ENCODE results near the gene SHISA9. TPM values are rescaled to one million over a fixed set of nuclear protein-coding genes. Genes with fewer than 3 reads are reported as not detected.

The SHISA9 gene
- total and polyA plus RNA-seq, 2 experiments from 2014 or later = 0.83 to 1.3 TPM

DNA sequence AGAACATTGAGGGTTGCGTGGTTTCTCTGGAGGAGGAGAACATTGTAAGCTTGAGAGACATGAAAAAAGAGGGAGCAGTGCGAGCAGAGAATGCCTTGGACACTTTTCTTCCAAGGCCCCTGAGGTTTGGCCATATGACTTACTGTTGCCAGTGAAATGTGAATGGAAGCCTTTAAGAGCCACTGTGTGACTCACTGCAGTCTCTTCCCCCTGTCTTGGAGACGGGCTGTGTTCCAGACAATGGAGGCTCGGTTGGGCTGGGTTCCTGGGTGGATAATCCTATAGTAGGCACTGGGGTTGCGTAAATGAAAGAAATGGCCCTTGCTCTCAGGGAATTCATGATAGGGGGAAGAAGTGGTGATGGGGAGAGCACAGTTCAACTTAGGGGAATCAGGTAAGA lies 75.5 kb downstream of the SHISA9 start:
- H3K9me3 ChIP-seq (ENCODE audit: low read depth) = no peaks in the 10 kb centered on the region
- no peak for DNase-seq (ENCODE audit: low spot score)
- H2AFZ ChIP-seq = no peak overlapping the region
- H3K4me2 ChIP-seq = no peak overlapping the region
- no peaks in the 10 kb centered on the region for H3K27me3 ChIP-seq
- no peaks in the 10 kb centered on the region for H3K79me2 ChIP-seq
- no peak for TF ChIP-seq EZH2 (IDR thresholded peaks at IDR 0.05; ENCODE audit: borderline replicate concordance)
- TF ChIP-seq CTCF (IDR thresholded peaks at IDR 0.05; ENCODE audit: poor library complexity) = no peak
- no peak for TF ChIP-seq EZH2phosphoT487 (IDR thresholded peaks at IDR 0.05; ENCODE audit: low read depth, severe bottlenecking, unreplicated experiment)
- whole genome bisulfite sequencing (ENCODE audit: low lambda C conversion rate, missing lambda C conversion rate) = 81% methylated on average over 5 of the region's 5 CpGs
- no peaks in the 10 kb centered on the region for H4K20me1 ChIP-seq (ENCODE audit: insufficient read depth, poor library complexity, severe bottlenecking)
- H3K27ac ChIP-seq = no peak overlapping the region
- no peak overlapping the region for H3K4me3 ChIP-seq
- no peaks in the 10 kb centered on the region for H3K9me2 ChIP-seq (replicated peaks; ENCODE audit: insufficient read depth)
- H3K36me3 ChIP-seq (replicated peaks; ENCODE audit: insufficient read depth, low read depth) = no peaks in the 10 kb centered on the region
- H3K4me1 ChIP-seq (ENCODE audit: insufficient read depth) = no peaks in the 10 kb centered on the region

- DNase-seq (ENCODE audit: low spot score) = no peak
- TF ChIP-seq EZH2phosphoT487 (IDR thresholded peaks at IDR 0.05; ENCODE audit: low read depth, severe bottlenecking, unreplicated experiment) (no peak), EZH2 (IDR thresholded peaks at IDR 0.05; ENCODE audit: borderline replicate concordance) (no peak), CTCF (IDR thresholded peaks at IDR 0.05; ENCODE audit: poor library complexity) (no peak)
- H3K79me2 ChIP-seq = no peaks in the 10 kb centered on the region
These were observed 84.1 kb downstream of the SHISA9 start for GRCh38 chr16:12985516-12985915.

DNA sequence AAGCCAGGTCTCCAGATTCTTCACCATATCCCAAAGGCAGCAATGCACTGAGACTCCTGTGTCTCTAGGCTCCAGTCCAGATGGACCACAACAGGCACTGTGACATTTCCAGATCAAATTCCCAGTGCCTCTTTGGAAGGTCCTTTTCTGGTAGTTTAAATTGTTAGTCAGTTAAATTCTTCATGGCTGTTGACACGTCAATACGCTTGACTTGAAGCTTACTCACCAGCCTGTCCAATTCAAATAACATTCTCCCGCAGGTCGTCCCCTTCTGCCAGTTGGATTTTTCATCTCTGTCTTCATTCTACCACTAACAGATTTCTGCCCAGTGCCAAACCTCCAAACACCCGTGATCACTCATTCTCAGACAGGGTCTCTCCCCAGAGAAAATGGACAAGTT lies 86.7 kb downstream of the SHISA9 start:
- Histone ChIP-seq H3K4me3 (no peak overlapping the region), H3K36me3 (replicated peaks; ENCODE audit: insufficient read depth, low read depth) (no peaks in the 10 kb centered on the region), H2AFZ (no peak overlapping the region), H3K9me2 (replicated peaks; ENCODE audit: insufficient read depth) (no peaks in the 10 kb centered on the region), H3K4me2 (no peak overlapping the region), H3K79me2 (no peaks in the 10 kb centered on the region), H3K27me3 (no peaks in the 10 kb centered on the region), H3K4me1 (ENCODE audit: insufficient read depth) (no peaks in the 10 kb centered on the region), H4K20me1 (ENCODE audit: insufficient read depth, poor library complexity, severe bottlenecking) (no peaks in the 10 kb centered on the region), H3K9me3 (ENCODE audit: low read depth) (no peaks in the 10 kb centered on the region), H3K27ac (no peak overlapping the region)
- DNase-seq (ENCODE audit: low spot score) = no peak
- WGBS (ENCODE audit: low lambda C conversion rate, missing lambda C conversion rate) = 93% methylated on average over 5 of the region's 5 CpGs
- no peak for TF ChIP-seq EZH2 (IDR thresholded peaks at IDR 0.05; ENCODE audit: borderline replicate concordance)
- TF ChIP-seq CTCF (IDR thresholded peaks at IDR 0.05; ENCODE audit: poor library complexity) = no peak
- TF ChIP-seq EZH2phosphoT487 (IDR thresholded peaks at IDR 0.05; ENCODE audit: low read depth, severe bottlenecking, unreplicated experiment) = no peak

More at GRCh38 chr16:12985516-12985915, 84.1 kb downstream of the SHISA9 start:
- H3K4me1 ChIP-seq (ENCODE audit: insufficient read depth) = no peaks in the 10 kb centered on the region
- H2AFZ ChIP-seq = no peak overlapping the region
- no peaks in the 10 kb centered on the region for H3K27me3 ChIP-seq
- H4K20me1 ChIP-seq (ENCODE audit: insufficient read depth, poor library complexity, severe bottlenecking) = no peaks in the 10 kb centered on the region
- no peak overlapping the region for H3K4me2 ChIP-seq
- no peak overlapping the region for H3K27ac ChIP-seq
- no peaks in the 10 kb centered on the region for H3K9me2 ChIP-seq (replicated peaks; ENCODE audit: insufficient read depth)
- no peaks in the 10 kb centered on the region for H3K36me3 ChIP-seq (replicated peaks; ENCODE audit: insufficient read depth, low read depth)
- no peak overlapping the region for H3K4me3 ChIP-seq
- H3K9me3 ChIP-seq (ENCODE audit: low read depth) = no peaks in the 10 kb centered on the region

DNA sequence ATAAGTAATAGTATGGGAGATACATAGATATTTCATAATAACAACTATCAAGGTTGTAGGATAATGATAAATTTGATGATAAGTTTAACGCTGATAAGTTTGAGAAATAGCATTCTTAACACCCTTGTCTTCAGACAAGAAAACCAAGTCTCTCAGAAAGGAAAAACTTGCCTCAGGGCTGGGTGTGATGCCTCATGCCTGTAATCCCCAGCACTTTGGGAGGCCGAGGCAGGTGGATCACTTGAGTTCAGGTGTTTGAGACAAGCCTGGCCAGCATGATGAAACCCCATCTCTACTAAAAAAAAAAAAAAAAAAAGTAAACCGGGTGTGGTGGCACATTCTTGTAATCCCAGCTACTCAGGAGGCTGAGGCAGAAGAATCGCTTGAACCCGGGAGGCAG lies 90.7 kb downstream of the SHISA9 start:
- H3K9me2 ChIP-seq (replicated peaks; ENCODE audit: insufficient read depth) = no peaks in the 10 kb centered on the region
- no peaks in the 10 kb centered on the region for H3K36me3 ChIP-seq (replicated peaks; ENCODE audit: insufficient read depth, low read depth)
- no peaks in the 10 kb centered on the region for H3K9me3 ChIP-seq (ENCODE audit: low read depth)
- no peak overlapping the region for H3K4me2 ChIP-seq
- H3K4me3 ChIP-seq = no peak overlapping the region
- H3K4me1 ChIP-seq (ENCODE audit: insufficient read depth) = no peaks in the 10 kb centered on the region
- no peak for DNase-seq (ENCODE audit: low spot score)
- no peak overlapping the region for H3K27ac ChIP-seq
- TF ChIP-seq EZH2 (IDR thresholded peaks at IDR 0.05; ENCODE audit: borderline replicate concordance) = no peak
- TF ChIP-seq CTCF (IDR thresholded peaks at IDR 0.05; ENCODE audit: poor library complexity) = no peak
- no peaks in the 10 kb centered on the region for H3K27me3 ChIP-seq
- no peaks in the 10 kb centered on the region for H4K20me1 ChIP-seq (ENCODE audit: insufficient read depth, poor library complexity, severe bottlenecking)
- WGBS (ENCODE audit: low lambda C conversion rate, missing lambda C conversion rate) = 78% methylated on average over 5 of the region's 5 CpGs
- H2AFZ ChIP-seq = no peak overlapping the region
- H3K79me2 ChIP-seq = no peaks in the 10 kb centered on the region

Measured in hepatocyte (in vitro differentiated cells).